ENCODE measurements around the gene SYNM.
"Not testable (repeated sequence)": the region's sequence is repeated elsewhere in the genome, so short reads cannot be mapped to it uniquely, and the experiment has no call there.

Gene SYNM

DNA sequence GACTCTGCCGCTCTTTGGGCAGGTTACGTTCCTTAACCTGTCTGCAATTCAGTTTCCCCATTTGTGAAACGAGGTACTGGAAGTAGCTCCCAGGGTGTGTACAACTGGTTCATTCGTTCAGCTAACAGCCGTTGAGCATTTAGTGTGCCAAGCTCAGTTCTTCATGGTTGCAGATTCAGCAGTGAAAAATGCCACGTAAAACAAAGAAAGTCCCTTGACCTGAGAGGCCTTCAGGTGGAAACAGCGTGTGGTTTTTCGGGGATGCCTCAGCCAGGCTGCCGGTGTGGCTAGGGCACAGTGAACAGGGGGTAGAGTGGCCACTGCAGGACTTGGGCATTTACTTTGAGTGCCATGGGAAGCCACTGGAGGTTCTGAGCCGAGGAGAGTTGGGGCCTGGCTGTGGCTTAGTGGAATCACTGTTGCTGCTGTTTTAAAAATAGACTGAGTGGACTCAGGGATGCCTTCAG lies 4.7 kb downstream of the SYNM start:
- DNase-seq: no peak

GRCh38 chr15:99110093-99110492 lies 5.2 kb downstream of the SYNM start:
- DNase-seq: no peak

GRCh38 chr15:99110581-99111320 lies 5.9 kb downstream of the SYNM start:
- DNase-seq: no peak

DNA sequence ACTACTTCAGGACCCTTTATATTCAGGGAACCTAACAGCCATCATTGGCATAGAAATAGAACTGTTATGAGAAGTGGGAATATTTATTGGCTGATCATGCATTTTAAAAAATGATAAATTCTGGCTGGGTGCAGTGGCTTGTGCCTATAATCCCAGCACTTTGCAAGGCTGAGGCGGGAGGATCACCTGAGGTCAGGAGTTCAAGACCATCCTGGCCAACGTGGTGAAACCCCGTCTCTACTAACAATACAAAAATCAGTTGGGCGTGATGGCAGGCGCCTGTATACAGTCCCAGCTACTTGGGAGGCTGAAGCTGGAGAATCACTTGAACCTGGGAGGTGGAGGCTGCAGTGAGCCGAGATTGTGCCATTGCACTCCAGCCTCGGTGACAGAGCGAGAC lies 6.8 kb downstream of the SYNM start:
- not testable (repeated sequence) for DNase-seq

- DNase-seq: no peak
These were observed 8.8 kb downstream of the SYNM start for GRCh38 chr15:99113547-99114271.

GRCh38 chr15:99114511-99115299 lies 9.8 kb downstream of the SYNM start:
- DNase-seq: no peak

GRCh38 chr15:99115300-99116215 lies 10.7 kb downstream of the SYNM start:
- DNase-seq: no peak

DNA sequence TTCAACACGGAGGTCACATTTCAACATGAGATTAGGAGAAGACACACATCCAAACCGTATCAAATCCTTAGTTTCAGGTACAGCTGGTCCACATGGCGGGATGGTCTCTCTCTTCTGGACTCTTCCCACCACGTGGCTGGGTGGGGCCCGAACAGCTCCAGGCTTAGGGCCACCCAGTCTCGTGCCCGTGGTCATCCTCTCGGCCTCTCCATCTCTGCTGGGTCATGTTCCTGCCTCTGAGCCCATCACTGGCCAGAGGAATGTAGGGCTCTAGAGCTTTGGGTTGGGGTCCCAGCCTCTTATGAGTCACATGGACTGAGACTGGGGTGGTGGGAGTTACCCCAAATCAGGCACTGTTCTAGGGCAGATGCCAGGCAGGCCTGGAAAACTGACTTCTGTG lies 12.2 kb downstream of the SYNM start:
- DNase-seq: no peak

DNA sequence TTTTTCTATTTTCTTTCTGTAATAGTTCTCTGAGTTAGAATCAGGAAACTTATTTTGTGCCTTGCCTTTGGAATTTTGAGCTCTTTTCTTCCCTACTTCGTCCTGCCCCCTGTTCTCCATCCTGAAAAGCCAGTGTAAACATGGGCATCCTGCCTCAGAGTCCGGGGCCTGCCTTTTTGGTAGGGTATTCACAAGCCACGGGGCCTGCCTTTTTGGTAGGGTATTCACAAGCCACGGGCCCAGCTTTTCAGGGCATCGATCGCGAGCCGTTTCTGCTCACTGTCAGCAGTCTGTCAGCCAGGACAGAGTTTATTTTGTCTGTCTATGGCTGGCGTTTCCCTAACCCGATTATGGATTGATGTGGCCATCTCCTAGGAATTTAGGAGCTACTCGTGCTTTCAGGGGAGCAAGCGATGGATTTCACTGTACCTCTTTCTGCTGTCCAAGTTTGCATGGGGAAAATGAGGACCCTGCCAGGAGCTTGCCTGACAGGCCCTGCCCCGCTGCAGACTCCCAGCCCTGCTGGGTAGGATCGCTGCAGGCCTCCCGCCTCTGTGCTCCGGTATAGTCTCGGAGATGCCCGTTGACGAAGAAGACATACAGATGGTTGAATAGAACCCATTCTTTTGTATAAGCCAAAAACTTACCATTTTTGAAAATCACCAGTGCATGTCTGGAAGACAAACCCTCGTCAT lies 12.8 kb downstream of the SYNM start:
- DNase-seq: no peak

DNA sequence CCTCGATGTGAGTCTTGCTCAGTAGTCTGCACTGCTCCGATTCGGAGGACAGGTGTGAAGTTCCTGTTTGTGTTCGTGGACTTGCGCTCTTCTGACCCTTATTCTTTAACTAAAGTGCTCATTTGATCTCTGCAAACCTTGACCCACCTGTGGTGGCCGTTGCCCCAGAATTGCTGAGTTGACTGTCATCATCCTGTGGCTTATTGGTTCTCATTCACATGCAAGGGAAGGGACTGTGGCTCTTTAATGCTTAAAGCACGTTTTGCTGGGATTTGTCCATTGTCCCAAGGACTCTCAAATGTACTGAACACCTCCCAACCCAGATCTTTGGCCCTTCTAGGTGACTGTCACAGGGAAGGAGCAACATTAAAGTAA lies 13.4 kb downstream of the SYNM start:
- no peak for DNase-seq

- no peak for DNase-seq
These were observed 14.1 kb downstream of the SYNM start for GRCh38 chr15:99118801-99119546.

- no peak for DNase-seq
These were observed 15.3 kb downstream of the SYNM start for GRCh38 chr15:99120050-99120777.

- DNase-seq: no peak
These were observed 16.3 kb downstream of the SYNM start for GRCh38 chr15:99121207-99121606.

GRCh38 chr15:99121691-99122410 lies 17.0 kb downstream of the SYNM start:
- DNase-seq: no peak

GRCh38 chr15:99122831-99123712 lies 18.2 kb downstream of the SYNM start:
- DNase-seq: no peak

GRCh38 chr15:99123713-99124451 lies 19.0 kb downstream of the SYNM start:
- no peak for DNase-seq

DNA sequence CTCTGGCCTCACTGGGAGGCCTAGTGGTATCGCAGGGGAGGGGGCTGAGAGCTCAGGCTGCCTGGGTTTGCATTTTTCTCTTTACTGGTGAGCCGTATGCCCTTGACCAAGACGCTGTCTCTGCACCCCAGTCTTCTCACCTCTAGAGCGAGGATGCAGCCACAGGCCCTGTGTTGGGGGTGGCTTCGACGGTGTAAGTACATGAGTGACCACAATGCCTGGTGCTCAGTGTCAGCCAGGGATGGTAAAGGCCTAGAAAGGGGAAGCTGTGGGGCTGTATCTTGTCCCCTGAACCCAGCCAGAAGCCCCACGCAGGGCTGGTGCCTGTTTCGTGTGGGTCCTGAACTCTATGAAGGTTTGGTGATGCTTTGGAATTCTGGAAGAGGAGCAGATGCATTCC lies 19.8 kb downstream of the SYNM start:
- no peak for DNase-seq
